Hepatic stellate cell (primary cell): Measurements from ENCODE around the gene OSBP2.
"Not testable (repeated sequence)": the region's sequence is repeated elsewhere in the genome, so short reads cannot be mapped to it uniquely, and the experiment has no call there.

ENCODE experiments used
- DNase-seq: peaks from one replicate; pipeline ENCODE4 v3.0.0; 2011; ENCODE audit warnings: low spot score

The OSBP2 gene

GRCh38 chr22:30718491-30718890 is 23.8 kb downstream of the OSBP2 start:
- DNase-seq: no peak

DNA sequence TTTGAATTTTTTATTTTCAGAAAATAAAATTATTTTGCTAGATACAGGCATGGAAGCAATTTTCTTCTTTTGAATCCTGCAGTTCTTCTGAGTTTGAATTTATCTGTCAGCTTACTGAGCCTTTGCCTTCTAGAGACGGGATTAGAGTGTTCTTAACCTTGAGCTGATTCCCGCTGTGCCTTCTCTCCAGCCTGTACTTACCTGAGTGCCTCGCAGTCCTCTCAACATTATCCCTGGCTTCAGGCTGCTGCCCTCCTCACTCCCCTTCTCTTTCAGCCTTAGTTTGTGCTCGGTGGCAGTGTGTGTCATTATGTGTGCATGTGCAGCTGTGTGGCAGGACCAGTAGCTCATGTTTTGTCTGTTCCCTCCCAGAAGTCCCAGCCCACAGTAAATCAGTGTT is 24.3 kb downstream of the OSBP2 start:
- no peak for DNase-seq

DNA sequence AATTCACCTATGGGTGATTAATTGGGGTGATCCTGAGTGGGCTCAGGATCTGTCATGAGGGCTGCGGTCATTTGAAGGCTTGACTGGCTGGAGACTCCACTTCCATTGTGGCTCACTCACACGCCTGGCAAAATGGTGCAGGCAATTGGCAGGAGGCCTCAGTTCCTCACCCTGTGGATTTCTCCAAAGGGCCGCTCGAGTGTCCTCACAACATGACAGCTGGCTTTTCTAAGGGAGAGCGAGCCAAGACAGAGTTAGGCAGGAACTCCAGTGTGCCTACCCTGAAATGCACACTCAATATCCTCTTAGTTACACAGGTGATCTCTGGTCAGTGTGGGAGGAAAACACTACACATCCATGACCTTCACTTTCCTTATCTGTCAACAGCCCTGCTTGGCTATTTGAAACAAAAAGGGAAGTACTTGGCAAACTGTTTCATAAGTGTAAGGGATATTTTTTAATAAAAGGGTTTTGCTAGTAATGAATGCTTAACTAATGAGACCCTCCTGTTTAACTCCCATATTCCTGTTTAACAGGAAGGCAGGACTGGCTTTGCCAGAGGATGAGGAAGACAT is 25.7 kb downstream of the OSBP2 start:
- DNase-seq: no peak

DNA sequence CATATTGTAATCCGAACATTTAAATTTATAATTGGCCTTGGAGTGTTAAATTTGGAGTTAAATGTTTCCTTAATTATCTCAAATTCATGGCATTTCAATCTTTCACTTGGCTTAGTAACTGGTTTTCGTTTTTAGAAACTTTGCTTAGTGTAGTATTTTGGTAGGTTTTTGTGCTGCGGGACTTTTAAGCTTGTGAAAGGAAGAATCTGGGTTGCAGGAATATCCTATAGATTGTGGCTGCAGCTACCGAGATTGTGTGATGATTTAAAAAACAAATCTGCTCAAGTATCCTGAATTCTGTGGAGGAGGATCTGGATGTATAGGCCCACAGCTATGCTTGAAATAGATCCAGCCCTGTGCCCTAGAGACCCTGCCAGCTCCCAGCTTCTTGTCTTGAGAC is 27.1 kb downstream of the OSBP2 start:
- no peak for DNase-seq

DNA sequence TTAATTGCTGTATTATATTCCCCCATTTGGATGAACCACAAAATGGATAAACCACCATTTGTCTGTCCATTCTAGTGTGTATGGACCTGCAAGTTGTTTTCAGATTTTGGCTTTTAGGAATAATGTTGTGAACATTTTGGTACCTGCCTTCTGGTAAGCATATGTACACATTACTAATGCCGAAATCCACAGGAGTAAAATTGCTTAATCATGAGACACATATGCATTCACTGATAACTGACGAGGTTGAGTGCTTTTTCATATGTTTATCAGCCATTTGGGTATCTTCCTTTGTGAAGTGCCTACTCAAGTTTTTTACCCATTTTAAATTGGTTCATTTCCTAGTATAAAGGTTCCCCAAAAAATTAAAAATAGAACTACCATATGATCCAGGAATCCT is 34.2 kb downstream of the OSBP2 start:
- no peak for DNase-seq

- DNase-seq: no peak
These were observed 37.0 kb downstream of the OSBP2 start for GRCh38 chr22:30731658-30732057.

GRCh38 chr22:30732426-30732825 is 37.8 kb downstream of the OSBP2 start:
- DNase-seq: no peak

DNA sequence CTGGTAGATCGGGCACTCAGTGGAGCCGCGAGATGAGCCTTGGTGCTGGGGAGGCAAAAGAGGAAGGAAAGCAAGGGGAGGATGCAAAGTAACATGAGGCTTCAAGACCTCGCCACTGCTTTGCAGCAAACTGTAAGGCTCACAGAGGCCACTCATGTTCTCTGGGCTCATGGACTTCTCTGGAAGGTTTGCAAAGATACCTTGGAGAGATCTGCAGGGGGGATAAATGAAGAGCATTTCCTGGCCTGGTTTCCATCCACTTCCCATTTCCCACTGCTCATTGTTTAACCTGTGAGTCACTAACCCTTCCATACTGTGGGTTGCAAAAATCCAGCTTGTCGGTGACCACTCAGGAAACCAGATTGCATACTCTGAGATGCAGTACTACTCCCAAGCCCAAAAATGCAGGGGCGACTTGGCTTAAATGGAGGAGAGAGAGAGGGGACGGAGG is 38.5 kb downstream of the OSBP2 start:
- DNase-seq: no peak

- DNase-seq: not testable (repeated sequence)
These were observed 45.3 kb downstream of the OSBP2 start for GRCh38 chr22:30740007-30740406.

GRCh38 chr22:30740511-30740910 is 45.8 kb downstream of the OSBP2 start:
- DNase-seq: not testable (repeated sequence)

DNA sequence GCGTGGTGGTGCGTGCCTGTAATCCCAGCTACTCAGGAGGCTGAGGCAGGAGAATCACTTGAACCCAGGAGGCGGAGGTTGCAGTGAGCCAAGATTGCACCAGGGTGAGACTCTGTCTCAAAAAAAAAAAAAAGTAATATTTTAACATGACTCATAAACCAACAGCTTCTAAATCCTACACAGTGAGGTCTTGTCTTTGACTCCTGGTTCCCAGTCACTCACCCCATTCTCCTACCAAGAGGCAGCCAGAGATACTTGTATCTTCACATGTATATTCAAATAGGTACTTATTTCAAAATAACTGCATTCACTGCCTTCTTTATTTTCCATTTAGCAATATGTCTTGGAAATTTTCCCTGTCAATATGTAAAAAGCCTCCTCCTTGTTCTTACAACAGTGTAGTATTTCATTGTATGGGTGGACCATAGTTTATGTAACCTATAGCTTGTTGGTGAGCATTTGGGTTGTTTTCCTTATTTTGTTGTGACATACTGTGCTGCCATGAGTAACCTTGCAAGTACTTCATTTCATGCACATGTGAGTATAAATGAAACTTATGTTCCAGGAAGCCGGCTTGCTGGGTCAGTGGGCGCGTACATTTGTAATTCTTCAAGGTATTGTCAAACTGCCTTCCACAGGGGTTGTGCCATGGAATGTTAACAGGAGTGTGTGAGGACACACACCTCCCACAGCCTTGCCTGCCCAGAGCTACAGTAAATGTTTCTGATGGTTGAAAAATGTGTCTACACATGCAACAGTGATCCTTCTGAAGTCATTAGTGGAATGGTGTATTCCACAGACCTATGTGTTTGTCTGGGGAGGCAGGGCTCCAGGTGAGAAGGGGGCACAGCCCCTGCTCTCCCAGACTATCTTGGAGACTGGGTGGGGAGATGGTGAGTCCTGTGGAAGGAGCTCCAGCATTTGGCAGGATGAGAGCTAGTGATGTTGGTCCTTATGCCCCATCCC is 47.9 kb downstream of the OSBP2 start:
- DNase-seq: no peak

- DNase-seq: no peak
These were observed 48.8 kb downstream of the OSBP2 start for GRCh38 chr22:30743257-30744020.

DNA sequence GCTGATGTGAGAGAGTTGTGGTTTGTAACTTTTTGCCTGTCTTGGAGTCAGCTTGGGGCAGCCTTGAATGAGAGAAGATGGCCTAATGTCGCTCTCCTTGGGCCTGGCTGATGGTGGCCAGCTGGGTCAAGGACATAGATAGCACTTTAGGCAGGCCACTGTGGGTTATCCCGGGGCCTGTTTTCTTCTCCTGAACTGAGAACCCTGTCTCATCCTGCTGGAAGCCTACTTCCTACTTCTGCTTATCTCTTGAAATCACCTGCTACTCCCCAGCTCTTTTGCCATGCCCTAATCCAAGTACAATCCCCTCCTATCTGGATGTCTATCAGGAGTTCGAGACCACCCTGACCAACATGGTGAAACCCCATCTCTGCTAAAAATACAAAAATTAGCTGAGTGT is 49.5 kb downstream of the OSBP2 start:
- no peak for DNase-seq

DNA sequence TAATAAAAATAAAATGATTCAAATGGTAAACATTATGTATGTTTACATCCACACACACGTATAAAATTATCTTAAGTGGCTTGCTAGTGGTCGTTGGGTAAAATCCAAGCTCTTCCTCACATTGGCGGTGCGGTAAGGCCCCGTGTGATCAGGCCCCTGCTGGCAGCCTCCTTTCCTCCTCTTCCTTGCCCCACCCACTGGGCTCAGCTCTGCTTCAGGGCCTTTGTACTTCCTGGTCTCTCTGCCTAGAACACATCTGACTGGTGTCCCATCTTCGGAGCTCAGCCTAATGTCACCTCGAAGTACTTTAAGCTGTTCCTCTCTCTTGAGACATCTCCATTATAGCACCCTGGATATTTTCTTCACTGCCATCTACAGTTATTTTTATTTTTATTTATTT is 52.8 kb downstream of the OSBP2 start:
- no peak for DNase-seq

- no peak for DNase-seq
These were observed 54.6 kb downstream of the OSBP2 start for GRCh38 chr22:30749272-30749671.

GRCh38 chr22:30749849-30750248 is 55.2 kb downstream of the OSBP2 start:
- DNase-seq: no peak

DNA sequence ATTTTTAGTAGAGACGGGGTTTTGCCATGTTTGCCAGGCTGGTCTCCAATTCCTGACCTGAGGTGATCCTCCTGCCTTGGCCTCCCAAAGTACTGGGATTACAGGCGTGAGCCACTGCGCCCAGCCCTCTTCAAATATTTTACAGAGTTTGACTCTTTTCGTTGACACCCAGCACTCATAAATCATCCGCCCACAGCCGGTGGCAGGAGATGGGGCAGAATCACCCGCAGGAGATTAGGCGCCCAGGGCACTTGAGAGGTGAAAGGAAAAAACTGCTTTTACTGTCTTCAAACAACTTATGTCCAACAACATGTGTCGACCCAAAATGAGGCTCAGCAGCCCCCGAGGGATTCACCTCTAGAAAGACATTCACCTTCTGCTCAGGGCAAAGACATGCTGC is 56.9 kb downstream of the OSBP2 start:
- DNase-seq: no peak

DNA sequence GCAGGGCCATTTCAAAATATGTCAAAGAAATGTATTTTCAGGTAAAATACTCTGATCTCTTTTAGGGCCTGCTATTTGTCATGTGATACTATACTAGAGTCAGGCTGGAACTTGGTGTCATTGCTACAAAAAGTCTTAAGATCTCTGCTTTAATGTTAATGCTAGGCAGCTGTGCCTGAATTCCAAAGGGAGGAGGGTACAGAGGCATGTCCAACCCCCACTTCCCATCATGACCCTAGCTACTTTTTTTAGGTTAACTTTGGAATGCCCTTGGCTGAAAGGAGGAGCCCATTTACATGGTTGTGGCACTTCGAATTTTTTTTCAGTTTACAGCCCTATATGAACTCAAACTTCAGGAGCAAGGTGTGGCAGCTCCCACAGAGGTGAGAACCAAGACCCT is 58.1 kb downstream of the OSBP2 start:
- no peak for DNase-seq

- peak; percentile 29 for DNase-seq
These were observed 59.0 kb downstream of the OSBP2 start for GRCh38 chr22:30753701-30754100.

DNA sequence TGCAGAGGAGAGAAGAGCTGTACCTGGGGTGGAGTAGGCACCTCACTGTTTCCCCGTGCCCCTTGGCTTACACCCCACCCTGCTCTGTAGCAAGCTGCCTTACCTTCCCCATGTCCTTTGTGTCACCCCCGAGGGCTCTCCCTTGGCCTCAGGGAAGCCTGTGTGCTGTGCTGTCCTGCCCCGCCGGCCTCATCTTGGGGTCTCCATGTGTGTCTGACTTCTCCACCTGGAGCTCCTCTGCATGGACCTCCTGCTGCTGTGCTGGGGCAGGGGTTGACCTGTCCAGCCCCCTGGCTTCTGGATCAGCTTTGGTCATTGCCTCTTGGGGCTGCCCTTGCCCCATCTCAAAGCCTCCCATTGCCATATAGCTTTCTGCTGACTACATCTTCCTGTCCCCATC is 59.8 kb downstream of the OSBP2 start:
- DNase-seq: no peak

GRCh38 chr22:30754971-30755758 is 60.5 kb downstream of the OSBP2 start:
- DNase-seq: peak; percentile 86

GRCh38 chr22:30755759-30756124 is 61.1 kb downstream of the OSBP2 start:
- no peak for DNase-seq
